GM19397 (cell line): ENCODE data around the gene CCDC182.
A peak's percentile ranks its signal among the peaks of the same experiment; 100 is the strongest.

Experiments
- ATAC-seq: cut with Tn5 transposase; IDR thresholded peaks from one replicate; pipeline ENCODE4 v1.9.1; 2021; ENCODE audit warnings: mild to moderate bottlenecking, moderate library complexity; ENCODE audit not compliant: unreplicated experiment

The CCDC182 gene

GRCh38 chr17:57745242-57745641 is at the start of gene CCDC182:
TSS of gene CCDC182 (minus strand) at chr17:57745299. CDS start at chr17:57745272, 27 bp downstream.
- no peak for ATAC-seq

- no peak for ATAC-seq
These were observed 49.7 kb upstream of the CCDC182 start for GRCh38 chr17:57794841-57795240.

- ATAC-seq = no peak
These were observed 43.6 kb upstream of the CCDC182 start for GRCh38 chr17:57788725-57789124.

GRCh38 chr17:57785022-57785421 is 39.9 kb upstream of the CCDC182 start:
- ATAC-seq = no peak

- ATAC-seq = no peak
These were observed 39.3 kb upstream of the CCDC182 start for GRCh38 chr17:57784226-57784895.

- peak; percentile 61 for ATAC-seq
These were observed 38.2 kb upstream of the CCDC182 start for GRCh38 chr17:57783338-57783742.

GRCh38 chr17:57782647-57783337 is 37.7 kb upstream of the CCDC182 start:
- ATAC-seq = no peak

GRCh38 chr17:57782062-57782490 is 37.0 kb upstream of the CCDC182 start:
- no peak for ATAC-seq

- ATAC-seq = no peak
These were observed 36.4 kb upstream of the CCDC182 start for GRCh38 chr17:57781386-57782061.

GRCh38 chr17:57779706-57780105 is 34.6 kb upstream of the CCDC182 start:
- no peak for ATAC-seq

GRCh38 chr17:57778306-57778705 is 33.2 kb upstream of the CCDC182 start:
- no peak for ATAC-seq

- ATAC-seq = no peak
These were observed 31.3 kb upstream of the CCDC182 start for GRCh38 chr17:57776366-57776765.

GRCh38 chr17:57774872-57775271 is 29.8 kb upstream of the CCDC182 start:
- no peak for ATAC-seq

- ATAC-seq = no peak
These were observed 28.5 kb upstream of the CCDC182 start for GRCh38 chr17:57773557-57773956.

- ATAC-seq = no peak
These were observed 27.7 kb upstream of the CCDC182 start for GRCh38 chr17:57772774-57773173.

GRCh38 chr17:57767561-57767960 is 22.5 kb upstream of the CCDC182 start:
- no peak for ATAC-seq

GRCh38 chr17:57766318-57766943 is 21.3 kb upstream of the CCDC182 start:
- ATAC-seq = no peak

- ATAC-seq = no peak
These were observed 17.6 kb upstream of the CCDC182 start for GRCh38 chr17:57762452-57763395.

GRCh38 chr17:57761887-57762286 is 16.8 kb upstream of the CCDC182 start:
- no peak for ATAC-seq

- ATAC-seq = no peak
These were observed 14.9 kb upstream of the CCDC182 start for GRCh38 chr17:57760046-57760445.
